Right forelimb (tissue), 1 donor: ENCODE results near the gene ATP2A3.

Experiments used
- DNase-seq: peaks from one replicate; pipeline ENCODE4 v3.0.0-alpha.2; 2018

ATP2A3 gene

DNA sequence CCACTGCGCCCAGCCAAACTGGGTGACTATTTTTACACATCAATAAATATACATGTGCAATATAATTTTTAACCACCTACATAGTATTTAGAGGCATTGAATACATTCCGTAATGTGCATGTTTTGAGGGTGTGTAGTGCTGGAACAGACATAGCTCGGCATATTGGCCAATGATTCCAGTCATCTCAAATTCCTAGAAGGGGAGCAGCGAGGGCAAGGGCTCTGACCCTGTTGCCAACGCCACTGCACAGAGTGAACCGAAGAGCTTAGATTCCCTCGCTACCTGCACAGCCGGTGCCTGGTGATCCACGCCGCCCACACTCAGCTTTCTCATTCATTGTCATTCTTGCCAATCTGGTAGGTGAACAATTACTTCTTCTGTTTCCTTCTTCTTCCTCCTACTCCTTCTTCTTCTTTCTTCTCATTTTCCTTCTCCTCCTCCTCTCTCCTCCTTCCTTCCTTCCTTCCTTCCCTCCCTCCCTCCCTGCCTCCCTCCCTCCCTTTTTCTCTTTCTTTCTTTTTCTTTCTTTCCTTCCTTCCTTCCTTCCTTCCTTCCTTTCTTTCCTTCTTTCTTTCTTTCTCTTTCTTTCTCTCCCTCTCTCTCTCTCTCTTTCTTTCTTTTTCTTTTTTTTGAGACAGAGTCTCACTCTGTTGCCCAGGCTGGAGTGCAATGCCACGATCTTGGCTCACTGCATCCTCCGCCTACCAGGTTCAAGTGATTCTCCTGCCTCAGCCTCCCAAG is 26.3 kb upstream of the ATP2A3 start:
- peak; percentile 33 for DNase-seq

DNA sequence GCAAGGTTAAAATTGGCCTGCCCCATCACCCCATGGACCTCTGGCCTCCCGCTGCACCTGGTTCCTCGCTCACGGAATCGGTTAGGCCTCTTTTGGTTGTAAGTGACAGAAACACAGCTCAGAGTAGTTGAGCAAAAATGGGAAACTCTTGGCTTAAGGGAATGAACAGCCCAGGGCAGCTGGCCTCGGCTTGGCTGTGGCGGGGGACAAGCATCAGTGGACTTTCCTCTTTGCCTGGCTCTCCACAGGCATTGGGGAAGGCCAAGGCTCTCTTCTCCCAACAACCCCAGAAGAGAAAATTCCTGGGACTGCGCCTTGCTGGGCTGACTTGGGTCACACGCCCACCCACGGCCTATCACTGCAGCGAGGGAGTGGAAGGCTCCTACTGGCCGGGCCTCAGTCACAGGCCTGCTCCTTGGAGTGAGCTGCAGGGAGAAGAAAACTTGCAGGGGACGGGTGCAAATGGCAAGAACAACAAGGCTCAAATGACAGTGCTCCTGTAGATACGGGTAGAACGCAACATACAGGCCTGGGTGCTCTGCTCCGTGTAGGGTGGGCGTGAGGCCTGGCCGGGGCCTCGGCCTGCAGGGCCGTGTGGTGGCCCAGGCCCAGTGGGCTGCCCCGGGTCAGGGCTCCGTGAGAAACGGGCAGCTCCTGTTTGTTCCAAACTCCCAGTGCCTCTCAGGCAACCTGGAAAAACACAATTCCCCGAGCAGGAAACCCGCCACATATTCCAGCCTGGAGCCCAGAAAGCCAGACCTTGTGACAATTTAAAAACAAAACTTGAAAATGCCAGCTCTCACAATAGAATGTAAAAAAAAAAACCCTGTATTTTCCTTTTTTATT is 25.0 kb upstream of the ATP2A3 start:
- DNase-seq: peak; percentile 36

GRCh38 chr17:3988297-3989040 is 24.2 kb upstream of the ATP2A3 start:
- peak; percentile 34 for DNase-seq

- DNase-seq: peak; percentile 6
Measured at GRCh38 chr17:3986939-3987335, 22.7 kb upstream of the ATP2A3 start.

DNA sequence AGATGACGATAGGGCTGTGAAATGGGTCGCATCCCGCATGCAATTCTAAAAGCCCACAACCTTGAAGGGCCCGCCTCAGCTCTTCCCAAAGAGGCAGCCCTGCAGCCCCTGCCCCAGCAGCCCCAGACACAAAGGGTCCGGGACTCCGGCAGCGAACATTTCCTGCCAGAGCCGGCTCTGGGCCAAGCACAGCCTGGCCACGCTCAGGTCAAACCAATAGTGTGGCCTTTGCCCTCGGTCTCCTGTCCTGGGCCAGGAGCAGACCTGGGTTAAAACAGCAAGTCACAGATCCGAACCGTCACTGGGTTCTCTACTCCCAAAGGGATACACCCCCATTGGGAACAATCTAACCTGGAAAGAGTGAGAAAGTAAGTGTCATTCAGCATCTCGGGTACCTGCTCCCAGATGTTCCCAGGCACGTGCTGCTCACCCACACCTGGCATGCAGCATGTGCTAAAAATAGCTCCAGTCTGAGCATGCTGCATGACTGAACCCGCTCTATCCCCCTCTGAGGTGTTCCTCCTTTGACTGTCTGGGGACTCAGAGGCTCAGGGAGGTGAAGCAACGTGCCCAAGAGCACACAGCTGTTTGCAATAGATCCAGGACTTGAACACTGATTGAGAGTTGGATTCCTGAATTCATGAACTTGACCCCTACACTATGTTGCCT is 22.2 kb upstream of the ATP2A3 start:
- peak; percentile 38 for DNase-seq

- peak; percentile 37 for DNase-seq
Measured at GRCh38 chr17:3985846-3986245, 21.6 kb upstream of the ATP2A3 start.

- DNase-seq: peak; percentile 38
Measured at GRCh38 chr17:3983606-3984484, 19.6 kb upstream of the ATP2A3 start.

DNA sequence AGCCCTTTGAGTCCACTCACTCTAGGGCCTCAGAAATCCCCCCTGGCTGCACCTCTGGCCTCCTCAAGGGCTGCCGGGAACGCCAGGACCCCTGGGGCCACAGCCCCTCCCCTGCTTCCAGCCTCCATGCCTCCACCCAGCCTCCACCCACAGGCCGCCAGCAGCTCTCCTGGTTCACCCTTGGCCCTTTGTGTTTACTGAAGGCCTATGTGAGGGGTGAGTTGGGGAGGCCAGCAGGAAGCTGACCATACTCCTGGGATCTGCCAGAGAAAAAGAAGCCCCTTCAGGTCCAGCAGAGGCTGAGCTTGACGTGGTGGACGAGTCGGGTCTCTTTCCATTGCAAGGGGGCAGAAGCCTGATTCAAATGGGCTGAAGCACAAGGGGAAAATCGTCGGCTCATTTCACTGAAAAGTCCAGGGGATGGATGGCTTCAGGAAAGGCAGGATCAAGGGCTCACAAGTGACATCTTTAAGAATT is 18.3 kb upstream of the ATP2A3 start:
- peak; percentile 19 for DNase-seq

DNA sequence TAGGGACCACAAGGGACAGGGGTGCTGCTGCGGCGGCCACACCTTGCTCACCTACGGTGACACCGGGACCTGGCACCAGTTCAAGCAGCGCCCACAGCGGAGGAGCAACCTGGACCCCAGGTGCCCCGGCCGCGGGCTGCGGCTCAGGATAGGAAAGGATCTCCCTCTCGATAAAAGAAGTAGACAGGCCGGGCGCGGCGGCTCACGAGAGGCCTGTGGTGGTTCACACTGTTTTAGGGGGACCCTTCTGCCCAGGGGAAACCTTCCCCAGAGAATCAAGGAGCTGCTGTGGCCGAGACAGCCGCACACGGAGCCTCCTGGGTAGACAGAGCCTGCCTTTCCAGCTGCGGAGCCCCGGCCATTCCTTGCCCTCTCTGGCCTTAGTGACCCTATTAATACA is 17.9 kb upstream of the ATP2A3 start:
- peak; percentile 13 for DNase-seq

GRCh38 chr17:3981455-3981854 is 17.2 kb upstream of the ATP2A3 start:
- DNase-seq: peak; percentile 38

DNA sequence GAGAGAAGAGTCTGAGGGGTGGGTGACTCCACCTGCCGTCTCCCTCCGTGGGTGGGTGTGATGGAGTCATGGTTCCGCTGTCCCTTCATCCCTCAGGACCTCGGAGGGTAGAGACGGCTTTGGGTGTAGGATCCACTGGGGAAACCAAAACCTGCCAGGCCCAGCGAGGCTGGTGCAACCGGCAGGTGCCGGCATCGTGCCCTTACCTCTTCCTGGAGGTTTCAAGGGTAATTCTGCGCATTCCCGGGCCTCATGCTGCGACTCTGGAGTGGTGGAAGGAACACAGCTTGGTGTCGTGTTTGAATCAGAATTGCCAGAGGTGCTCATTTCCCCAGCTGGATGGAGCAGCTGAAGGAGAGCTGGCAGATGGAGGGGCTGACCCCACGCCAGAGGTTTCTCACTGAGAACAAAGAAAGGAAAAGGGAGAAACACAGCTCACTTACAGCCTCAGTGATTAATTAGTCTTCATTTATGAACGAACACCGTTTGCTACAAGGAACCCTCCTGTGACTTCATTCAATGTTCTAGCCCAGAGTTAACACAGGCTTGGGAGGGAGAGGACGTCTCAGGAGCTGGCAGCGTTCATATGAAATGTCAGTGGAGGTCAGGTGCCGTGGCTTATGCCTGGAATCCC is 16.3 kb upstream of the ATP2A3 start:
- DNase-seq: peak; percentile 25

GRCh38 chr17:3979290-3979611 is 15.0 kb upstream of the ATP2A3 start:
- DNase-seq: no peak

DNA sequence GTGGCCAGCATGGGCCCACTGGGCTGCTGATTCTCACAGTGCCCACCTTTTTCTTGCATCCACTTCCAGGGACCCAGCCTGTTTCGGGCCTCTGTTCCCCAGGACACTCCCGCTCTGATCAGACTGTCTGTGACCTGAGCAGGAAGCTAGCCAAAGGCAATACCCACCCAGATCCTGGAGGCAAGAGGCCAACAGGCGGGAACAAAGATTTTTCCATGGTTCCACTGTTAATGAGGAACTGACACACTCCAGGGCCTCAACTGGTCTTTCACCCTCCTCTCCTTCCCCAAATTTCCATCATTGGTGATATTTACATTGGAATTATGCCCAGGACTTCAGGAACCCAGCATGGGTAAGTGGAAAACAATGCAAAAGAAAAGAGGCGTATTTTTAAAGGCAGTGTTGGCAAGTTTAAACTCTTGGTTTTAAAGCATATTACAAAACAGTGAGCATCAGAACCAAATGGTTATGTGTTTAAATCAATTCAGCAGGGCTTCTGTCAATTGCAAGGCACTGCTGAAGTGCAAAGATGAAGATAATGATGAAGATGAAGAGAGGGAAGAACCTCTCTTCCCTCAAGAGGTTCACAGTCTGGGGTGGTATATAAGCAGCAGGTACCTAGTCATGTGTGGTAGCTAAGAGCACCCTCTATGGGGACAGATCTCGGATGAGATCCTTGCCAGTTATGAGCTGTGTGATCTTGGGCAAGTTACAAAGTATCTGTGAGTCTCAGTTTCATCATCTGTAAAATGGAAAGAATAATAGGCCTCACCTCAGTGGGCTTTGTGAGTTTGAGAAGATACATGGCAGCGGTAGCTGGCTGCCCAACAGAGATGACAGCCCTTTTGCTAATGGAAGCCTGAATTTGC is 14.4 kb upstream of the ATP2A3 start:
- peak; percentile 27 for DNase-seq

- DNase-seq: peak; percentile 28
Measured at GRCh38 chr17:3977387-3977786, 13.2 kb upstream of the ATP2A3 start.

- DNase-seq: peak; percentile 34
Measured at GRCh38 chr17:3976675-3977171, 12.5 kb upstream of the ATP2A3 start.

DNA sequence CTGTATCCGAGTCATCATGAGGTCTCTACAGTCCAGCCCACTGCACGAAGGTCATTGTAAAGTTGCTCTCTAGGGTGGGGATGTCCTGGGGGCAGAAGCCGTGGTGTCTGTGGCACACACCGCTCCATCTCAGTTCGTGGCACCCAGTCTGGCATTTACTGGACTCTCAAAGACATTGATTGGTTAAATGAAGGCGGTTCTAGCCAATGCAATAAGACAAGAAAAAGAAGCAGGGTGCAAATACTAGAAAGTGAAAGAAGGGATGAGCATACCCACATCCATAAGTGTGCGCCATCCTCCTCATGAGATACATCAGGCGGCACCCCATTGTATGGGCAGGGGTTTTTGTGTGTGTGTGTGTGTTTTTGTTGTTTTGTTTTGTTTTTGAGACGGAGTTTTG is 10.7 kb upstream of the ATP2A3 start:
- DNase-seq: peak; percentile 9

- DNase-seq: peak; percentile 34
Measured at GRCh38 chr17:3974138-3974687, 10.0 kb upstream of the ATP2A3 start.

DNA sequence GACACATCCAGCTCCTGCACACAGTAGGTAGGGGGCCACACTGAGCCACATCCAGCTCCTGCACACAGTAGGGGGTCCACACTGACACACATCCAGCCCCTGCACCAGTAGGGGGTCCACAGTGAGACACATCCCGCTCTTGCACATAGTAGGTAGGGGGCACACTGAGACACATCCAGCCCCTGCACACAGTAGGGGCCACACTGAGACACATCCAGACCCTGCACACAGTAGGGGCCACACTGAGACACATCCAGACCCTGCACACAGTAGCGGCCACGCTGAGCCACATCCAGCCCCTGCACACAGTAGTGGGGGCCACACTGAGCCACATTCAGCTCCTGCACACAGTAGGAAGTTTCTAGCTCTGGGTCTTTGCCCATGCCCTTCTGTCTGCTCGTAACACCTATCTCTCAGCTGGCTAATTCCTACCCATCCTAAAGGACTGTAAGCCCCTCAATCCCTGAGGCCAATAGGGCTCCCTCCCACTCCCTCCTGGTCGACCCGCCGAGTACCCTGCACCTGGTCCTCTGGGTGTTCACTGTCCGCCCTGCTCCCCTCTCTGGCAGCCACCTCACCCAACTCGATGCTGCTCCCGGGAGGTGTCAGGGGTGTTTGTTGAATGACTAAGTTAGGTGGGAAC is 9.4 kb upstream of the ATP2A3 start:
- DNase-seq: peak; percentile 32

DNA sequence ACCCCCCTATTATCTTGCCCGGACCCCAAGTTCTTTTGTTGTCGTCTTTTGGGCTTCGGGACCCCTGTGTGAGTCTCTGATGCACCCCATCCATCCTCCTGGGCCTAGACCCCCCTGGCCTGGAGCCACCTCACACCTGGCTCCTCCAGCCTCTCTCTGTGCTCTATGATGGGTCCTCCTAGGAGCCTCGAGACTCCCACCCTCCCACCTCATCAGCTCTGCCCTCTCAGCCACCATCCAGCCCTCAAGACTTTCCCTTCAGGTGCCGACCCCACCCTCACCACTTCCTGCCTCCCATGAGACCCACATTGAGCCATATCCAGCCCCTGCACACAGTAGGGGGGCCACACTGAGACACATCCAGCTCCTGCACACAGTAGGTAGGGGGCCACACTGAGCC is 8.7 kb upstream of the ATP2A3 start:
- peak; percentile 21 for DNase-seq
